Loucy (cell line): ENCODE measurements around the gene NUAK2.
"Not testable (repeated sequence)": the region's sequence is repeated elsewhere in the genome, so short reads cannot be mapped to it uniquely, and the experiment has no call there.

Experiments used
- H2AFZ ChIP-seq: fragments of 200-600 bp; sonication (generic); 2 replicates; pipeline ENCODE4 v1.6.0; 2016; ENCODE audit warnings: antibody characterized with exemption, mild to moderate bottlenecking, low read length, moderate library complexity
- H3F3A ChIP-seq: fragments of 200-600 bp; 2 replicates; pipeline ENCODE4 v1.6.0; 2016; ENCODE audit warnings: antibody characterized with exemption, low read depth, mild to moderate bottlenecking
- H3K27me3 ChIP-seq: fragments of 200-600 bp; sonication (generic); 2 replicates; pipeline ENCODE4 v1.6.1; 2014; ENCODE audit warnings: low read length, mild to moderate bottlenecking; ENCODE audit not compliant: insufficient read depth, poor library complexity, severe bottlenecking
- H3K36me3 ChIP-seq: fragments of 200-600 bp; sonication (generic); 2 replicates; pipeline ENCODE4 v1.6.1; 2016; ENCODE audit warnings: low read length; ENCODE audit not compliant: insufficient read depth
- H3K4me1 ChIP-seq: fragments of 200-600 bp; sonication (generic); 2 replicates; pipeline ENCODE4 v1.5.1; 2014; ENCODE audit warnings: low read length, mild to moderate bottlenecking; ENCODE audit not compliant: insufficient read depth, poor library complexity, severe bottlenecking
- H3K4me2 ChIP-seq: fragments of 200-600 bp; sonication (generic); 2 replicates; pipeline ENCODE4 v1.6.0; 2014; ENCODE audit warnings: antibody characterized with exemption, low read length, low read depth, mild to moderate bottlenecking; ENCODE audit not compliant: poor library complexity, severe bottlenecking
- H3K4me3 ChIP-seq: fragments of 200-600 bp; sonication (generic); 2 replicates; pipeline ENCODE4 v1.5.1; 2014; ENCODE audit warnings: low read length, mild to moderate bottlenecking, mixed read lengths; ENCODE audit not compliant: poor library complexity, severe bottlenecking
- H3K79me2 ChIP-seq: fragments of 200-600 bp; sonication (generic); 2 replicates; pipeline ENCODE4 v1.6.1; 2014; ENCODE audit warnings: low read length; ENCODE audit not compliant: insufficient read depth
- H3K9ac ChIP-seq: fragments of 200-600 bp; sonication (generic); 2 replicates; pipeline ENCODE4 v1.6.0; 2014; ENCODE audit warnings: mild to moderate bottlenecking, low read depth, low read length, moderate library complexity; ENCODE audit not compliant: poor library complexity, severe bottlenecking
- H3K9me2 ChIP-seq: fragments of 200-600 bp; sonication (generic); replicated peaks from 2 replicates; pipeline ENCODE4 v1.6.1; 2016; ENCODE audit warnings: low read depth, low read length, mixed read lengths
- H3K9me3 ChIP-seq: fragments of 200-600 bp; sonication (generic); 2 replicates; pipeline ENCODE4 v1.6.1; 2014; ENCODE audit warnings: mild to moderate bottlenecking, antibody characterized with exemption, low read length, low read depth; ENCODE audit not compliant: insufficient read depth
- H4K20me1 ChIP-seq: fragments of 200-600 bp; sonication (generic); 2 replicates; pipeline ENCODE4 v1.6.0; 2014; ENCODE audit warnings: antibody characterized with exemption, low read length, mild to moderate bottlenecking; ENCODE audit not compliant: insufficient read depth, poor library complexity, severe bottlenecking
- EZH2phosphoT487 ChIP-seq: fragments of 200-600 bp; IDR thresholded peaks from 2 replicates; pipeline ENCODE4 v1.6.1; 2018; ENCODE audit warnings: antibody characterized with exemption, mild to moderate bottlenecking, moderate library complexity, borderline replicate concordance
- TF ChIP-seq, protein P1 (sequence below): fragments of 200-600 bp; sonication (generic); conservative IDR thresholded peaks from 2 replicates; pipeline ENCODE4 v1.5.1; 2014; ENCODE audit warnings: mild to moderate bottlenecking, antibody characterized with exemption, low read length

NUAK2 gene

DNA sequence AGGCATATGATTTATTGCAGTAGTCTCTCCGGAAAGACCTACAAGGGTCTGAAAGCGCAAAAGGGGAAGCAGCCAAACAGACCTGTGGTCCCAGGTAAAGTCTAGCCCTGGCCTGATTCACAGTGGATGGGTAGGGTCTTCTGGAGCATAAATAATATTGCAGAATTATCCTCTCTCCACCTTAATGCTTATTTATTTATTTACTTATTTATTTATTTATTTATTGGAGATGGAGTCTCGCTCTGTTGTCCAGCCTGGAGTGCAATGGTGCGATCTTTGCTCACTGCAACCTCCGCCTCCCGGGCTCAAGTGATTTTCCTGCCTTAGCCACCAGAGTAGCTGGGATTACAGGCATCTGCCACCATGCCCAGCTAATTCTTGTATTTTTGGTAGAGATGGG is 46.9 kb upstream of the NUAK2 start:
- Histone ChIP-seq H3K9me2 (no peaks in the 10 kb centered on the region), H3K9me3 (no peaks in the 10 kb centered on the region), H2AFZ (no peak overlapping the region), H3F3A (no peaks in the 10 kb centered on the region), H3K79me2 (no peaks in the 10 kb centered on the region), H3K9ac (no peak overlapping the region), H4K20me1 (no peaks in the 10 kb centered on the region), H3K4me2 (no peak overlapping the region), H3K36me3 (no peaks in the 10 kb centered on the region), H3K4me1 (no peaks in the 10 kb centered on the region), H3K4me3 (no peak overlapping the region), H3K27me3 (no peaks in the 10 kb centered on the region)
- TF ChIP-seq, protein P1, sequence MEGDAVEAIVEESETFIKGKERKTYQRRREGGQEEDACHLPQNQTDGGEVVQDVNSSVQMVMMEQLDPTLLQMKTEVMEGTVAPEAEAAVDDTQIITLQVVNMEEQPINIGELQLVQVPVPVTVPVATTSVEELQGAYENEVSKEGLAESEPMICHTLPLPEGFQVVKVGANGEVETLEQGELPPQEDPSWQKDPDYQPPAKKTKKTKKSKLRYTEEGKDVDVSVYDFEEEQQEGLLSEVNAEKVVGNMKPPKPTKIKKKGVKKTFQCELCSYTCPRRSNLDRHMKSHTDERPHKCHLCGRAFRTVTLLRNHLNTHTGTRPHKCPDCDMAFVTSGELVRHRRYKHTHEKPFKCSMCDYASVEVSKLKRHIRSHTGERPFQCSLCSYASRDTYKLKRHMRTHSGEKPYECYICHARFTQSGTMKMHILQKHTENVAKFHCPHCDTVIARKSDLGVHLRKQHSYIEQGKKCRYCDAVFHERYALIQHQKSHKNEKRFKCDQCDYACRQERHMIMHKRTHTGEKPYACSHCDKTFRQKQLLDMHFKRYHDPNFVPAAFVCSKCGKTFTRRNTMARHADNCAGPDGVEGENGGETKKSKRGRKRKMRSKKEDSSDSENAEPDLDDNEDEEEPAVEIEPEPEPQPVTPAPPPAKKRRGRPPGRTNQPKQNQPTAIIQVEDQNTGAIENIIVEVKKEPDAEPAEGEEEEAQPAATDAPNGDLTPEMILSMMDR = no peak
- TF ChIP-seq EZH2phosphoT487 = no peak

DNA sequence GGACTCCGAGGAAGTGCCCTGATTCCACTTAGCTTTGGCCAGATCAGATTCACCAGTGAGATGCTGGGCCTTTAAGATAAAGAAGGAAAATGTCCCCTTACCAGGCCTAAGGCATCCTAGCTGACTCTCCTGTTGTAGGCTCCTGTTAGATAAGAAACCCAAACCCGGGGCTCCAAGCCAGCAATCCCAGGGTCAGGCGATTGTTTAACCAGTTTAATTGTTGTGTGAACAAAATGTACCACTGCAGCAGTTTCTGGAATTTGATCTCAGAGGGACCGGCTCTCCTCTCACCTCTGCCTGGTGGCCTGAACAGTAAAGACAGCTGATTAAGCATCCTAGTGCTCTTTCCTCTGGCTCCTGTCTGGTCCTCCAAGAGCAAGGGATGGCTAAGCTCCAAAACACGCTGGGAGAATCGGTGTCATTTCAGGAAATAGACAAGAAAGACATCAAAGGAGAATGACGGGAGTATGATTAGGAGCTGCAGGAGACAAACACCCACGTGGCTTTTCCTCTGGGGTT is 44.5 kb upstream of the NUAK2 start:
- H2AFZ ChIP-seq = no peak overlapping the region
- no peaks in the 10 kb centered on the region for H3K27me3 ChIP-seq
- H3K79me2 ChIP-seq = no peaks in the 10 kb centered on the region
- H3K4me1 ChIP-seq = no peaks in the 10 kb centered on the region
- no peak overlapping the region for H3K4me3 ChIP-seq
- no peaks in the 10 kb centered on the region for H3K9me3 ChIP-seq
- H3K4me2 ChIP-seq = no peak overlapping the region
- no peaks in the 10 kb centered on the region for H3K9me2 ChIP-seq
- TF ChIP-seq, protein P1 = no peak
- TF ChIP-seq EZH2phosphoT487 = no peak
- H3K9ac ChIP-seq = no peak overlapping the region
- no peaks in the 10 kb centered on the region for H4K20me1 ChIP-seq
- no peaks in the 10 kb centered on the region for H3K36me3 ChIP-seq
- H3F3A ChIP-seq = no peaks in the 10 kb centered on the region

DNA sequence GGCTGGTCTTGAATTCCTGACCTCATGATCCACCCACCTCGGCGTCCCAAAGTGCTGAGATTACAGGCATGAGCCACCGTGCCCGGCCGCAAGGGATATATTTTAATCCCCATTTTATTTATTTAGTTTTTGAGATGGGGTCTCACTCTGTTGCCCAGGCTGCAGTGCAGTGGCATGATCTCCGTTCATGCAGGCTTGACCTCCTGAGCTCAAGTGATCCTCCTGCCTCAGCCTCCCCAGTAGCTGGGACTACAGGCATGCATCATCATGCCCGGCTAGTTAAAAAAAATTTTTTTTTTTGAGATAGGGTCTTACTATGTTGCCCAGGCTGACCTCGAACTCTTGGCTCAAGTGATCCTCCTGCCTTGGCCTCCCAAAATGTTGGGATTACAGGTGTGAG is 43.5 kb upstream of the NUAK2 start:
- H3K9me3 ChIP-seq, H3K4me3 ChIP-seq, H3K4me2 ChIP-seq, H2AFZ ChIP-seq, H3K79me2 ChIP-seq, H3F3A ChIP-seq, H3K9me2 ChIP-seq, H3K9ac ChIP-seq, H4K20me1 ChIP-seq, H3K4me1 ChIP-seq, H3K36me3 ChIP-seq, H3K27me3 ChIP-seq: not testable (repeated sequence)

DNA sequence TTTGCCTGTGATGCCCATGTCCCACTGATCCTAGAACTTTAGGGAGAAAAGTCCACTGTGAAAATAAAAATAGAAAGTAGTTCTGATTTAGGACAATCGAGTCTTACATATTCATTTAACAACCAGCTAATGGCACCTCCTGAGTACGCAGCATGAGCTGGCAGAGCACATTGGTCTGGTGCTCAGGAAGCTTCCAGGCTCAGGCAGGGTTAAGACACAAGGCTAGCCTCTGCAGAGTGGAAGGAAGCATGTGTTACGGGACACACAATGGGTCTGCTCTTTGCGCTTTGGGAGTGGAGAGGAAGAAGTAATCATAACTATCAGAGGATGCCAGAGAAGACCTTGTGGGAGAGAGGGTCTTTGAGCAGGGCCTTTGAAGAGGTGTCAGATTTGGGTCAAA is 39.3 kb upstream of the NUAK2 start:
- H3K9me2 ChIP-seq = no peaks in the 10 kb centered on the region

More for the DNA sequence above, 39.3 kb upstream of the NUAK2 start:
- Histone ChIP-seq H4K20me1 (no peaks in the 10 kb centered on the region), H3K36me3 (no peaks in the 10 kb centered on the region), H3K4me2 (no peak overlapping the region), H3F3A (no peaks in the 10 kb centered on the region), H2AFZ (no peak overlapping the region), H3K4me3 (no peak overlapping the region), H3K27me3 (no peaks in the 10 kb centered on the region), H3K9me3 (no peaks in the 10 kb centered on the region), H3K4me1 (no peaks in the 10 kb centered on the region), H3K9ac (no peak overlapping the region), H3K79me2 (no peaks in the 10 kb centered on the region)
- no peak for TF ChIP-seq EZH2phosphoT487
- TF ChIP-seq, protein P1 = no peak
